HepG2 (cell line): ENCODE results near the gene ANKRD6. TPM values are rescaled to one million over a fixed set of nuclear protein-coding genes. Genes with fewer than 3 reads are reported as not detected.

Experiments used
- ATAC-seq: fragments of 200-7000 bp; cut with Tn5 transposase; 3 replicates; pipeline ENCODE4 v1.9.1; 2020; ENCODE audit warnings: mild to moderate bottlenecking, moderate library complexity
- BruUV-seq: library from RNA; stranded (reverse); fragments of 400-500 nt; replicated peaks from 2 replicates; lab custom pipeline; 2021; lab: Mats Ljungman, UMichigan
- CTCF ChIA-PET: fragments of 300-600 bp; formaldehyde crosslinking; extraction: SDS; loops from one replicate; lab custom pipeline; 2021; ENCODE audit warnings: low total read pairs, inconsistent platforms, low intra/inter-chr PET ratio; lab: Yijun Ruan, JAX
- POLR2A ChIA-PET: fragments of 350-600 bp; sonication (Branson Sonifier 250); formaldehyde crosslinking; loops from one replicate; lab custom pipeline; 2020; ENCODE audit warnings: antibody characterized with exemption, inconsistent platforms; lab: Yijun Ruan, JAX
- DNase-seq: peaks from one replicate; pipeline ENCODE4 v3.0.0-alpha.2; 2015; ENCODE audit warnings: low spot score
- FAIRE-seq: peaks from 3 replicates; lab custom pipeline; 2011; peaks lifted over from hg19 to GRCh38; lab: Jason Lieb, UNC
- H2AFZ ChIP-seq: one replicate; pipeline ENCODE4 v1.6.1; 2011; ENCODE audit warnings: low read length, inconsistent platforms
- H3K27ac ChIP-seq: fragments of 300-600 bp; 3 replicates; pipeline ENCODE4 v1.8.0; 2011; ENCODE audit warnings: mixed run types, mild to moderate bottlenecking, mixed read lengths, low read length, inconsistent platforms; ENCODE audit not compliant: insufficient read depth; ENCODE audit errors: extremely low read length
- H3K27me3 ChIP-seq, 2 experiments: fragments of 200-600 bp in 1 of 2; 2 replicates in 1 of 2; 3 replicates in 1 of 2; pipeline versions ENCODE4 v1.6.0 to v1.8.0; 2011; ENCODE audit warnings: low read length in 2 of 2, mild to moderate bottlenecking in 2 of 2, moderate library complexity in 2 of 2, inconsistent platforms in 1 of 2; ENCODE audit not compliant: insufficient read depth in 2 of 2, control insufficient read depth in 1 of 2
- H3K36me3 ChIP-seq, 2 experiments: fragments of 200-600 bp in 1 of 2; replicated peaks in 1 of 2; 2 replicates in 1 of 2; 3 replicates in 1 of 2; pipeline versions ENCODE4 v1.5.1 to v1.8.0; 2011; ENCODE audit warnings: low read length in 2 of 2, inconsistent platforms in 1 of 2; ENCODE audit not compliant: insufficient read depth in 2 of 2, control insufficient read depth in 1 of 2
- H3K4me1 ChIP-seq: 2 replicates; pipeline ENCODE4 v1.5.1; 2012; ENCODE audit warnings: low read length, inconsistent platforms; ENCODE audit not compliant: insufficient read depth
- H3K4me2 ChIP-seq: 2 replicates; pipeline ENCODE4 v1.6.0; 2011; ENCODE audit warnings: low read depth, low read length, inconsistent platforms
- H3K4me3 ChIP-seq, 3 experiments: fragments of 200-600 bp in 1 of 3; sonication (generic), shearing (Covaris generic) in 1 of 3; replicated peaks in 1 of 3; 2 replicates each; pipeline ENCODE4 v1.5.1; 2011 to 2016; ENCODE audit warnings: low read length in 3 of 3, inconsistent platforms in 2 of 3, low read depth in 2 of 3, mild to moderate bottlenecking in 2 of 3, control low read depth in 1 of 3, mixed read lengths in 1 of 3; ENCODE audit not compliant: insufficient read depth in 1 of 3
- H3K79me2 ChIP-seq: one replicate; pipeline ENCODE4 v1.6.1; 2011; ENCODE audit warnings: low read length, inconsistent platforms; ENCODE audit not compliant: insufficient read depth
- H3K9ac ChIP-seq: 2 replicates; pipeline ENCODE4 v1.6.0; 2011; ENCODE audit warnings: mild to moderate bottlenecking, low read depth, low read length, inconsistent platforms; ENCODE audit not compliant: insufficient read depth
- H3K9me3 ChIP-seq: 2 replicates; pipeline ENCODE4 v1.5.1; 2012; ENCODE audit warnings: mild to moderate bottlenecking, low read length
- H4K20me1 ChIP-seq: 2 replicates; pipeline ENCODE4 v1.6.0; 2011; ENCODE audit warnings: inconsistent platforms, mild to moderate bottlenecking, low read length, moderate library complexity; ENCODE audit not compliant: insufficient read depth
- ARHGAP35 ChIP-seq: sonication (generic); formaldehyde crosslinking; IDR thresholded peaks from 2 replicates; pipeline ENCODE4 v1.9.0; 2022; ENCODE audit warnings: mild to moderate bottlenecking, inconsistent platforms, moderate library complexity, missing genetic modification reagents, borderline replicate concordance
- FOXJ3 ChIP-seq: sonication (generic); formaldehyde crosslinking; IDR thresholded peaks from 2 replicates; pipeline ENCODE4 v1.4.0; 2020; ENCODE audit warnings: missing genetic modification reagents, mild to moderate bottlenecking, borderline replicate concordance
- GTF2F1 ChIP-seq: fragments of 150-350 bp; IDR thresholded peaks from 2 replicates; pipeline ENCODE4 v1.6.1; 2014; ENCODE audit warnings: low read length
- MAFG ChIP-seq: sonication (generic); formaldehyde crosslinking; IDR thresholded peaks from 2 replicates; pipeline ENCODE4 v1.5.1; 2020; ENCODE audit warnings: mild to moderate bottlenecking, missing genetic modification reagents
- MNT ChIP-seq: fragments of 450-650 bp; IDR thresholded peaks from 2 replicates; pipeline ENCODE4 v1.6.1; 2016
- MTA1 ChIP-seq: sonication (generic); formaldehyde crosslinking; IDR thresholded peaks from 2 replicates; pipeline ENCODE4 v1.4.0; 2020; ENCODE audit warnings: missing genetic modification reagents, mild to moderate bottlenecking, borderline replicate concordance
- MYNN ChIP-seq: sonication (generic); formaldehyde crosslinking; IDR thresholded peaks from 2 replicates; pipeline ENCODE4 v1.4.0; 2020; ENCODE audit warnings: mild to moderate bottlenecking, low read depth, missing genetic modification reagents
- NFKBIZ ChIP-seq: IDR thresholded peaks from 2 replicates; pipeline ENCODE4 v1.6.1; 2018; ENCODE audit warnings: missing genetic modification reagents, missing compliant biosample characterization
- REPIN1 ChIP-seq: sonication (generic); formaldehyde crosslinking; IDR thresholded peaks from 2 replicates; pipeline ENCODE4 v1.8.0; 2022; ENCODE audit warnings: missing genetic modification reagents, low read depth, mild to moderate bottlenecking, borderline replicate concordance
- SRF ChIP-seq: IDR thresholded peaks from 2 replicates; pipeline ENCODE4 v1.6.1; 2011; ENCODE audit warnings: mild to moderate bottlenecking, low read depth, low read length, moderate library complexity
- TAF15 ChIP-seq: fragments of 200-400 bp; formaldehyde crosslinking; IDR thresholded peaks from one replicate; pipeline ENCODE4 v1.6.1; 2018; ENCODE audit warnings: mild to moderate bottlenecking, low read depth, low read length; ENCODE audit not compliant: poor library complexity, severe bottlenecking
- ZNF710 ChIP-seq: sonication (generic); formaldehyde crosslinking; IDR thresholded peaks from 2 replicates; pipeline ENCODE4 v1.5.0; 2020; ENCODE audit warnings: mild to moderate bottlenecking, missing genetic modification reagents, borderline replicate concordance
- ZNF761 ChIP-seq: sonication (generic); formaldehyde crosslinking; conservative IDR thresholded peaks from 2 replicates; pipeline ENCODE4 v1.4.0; 2020; ENCODE audit warnings: mild to moderate bottlenecking, missing genetic modification reagents
- WGBS: methylation state at CpG from one replicate; pipeline ENCODE4 v1.1.6; 2017; ENCODE audit warnings: low lambda C conversion rate; 5-methylcytosine and 5-hydroxymethylcytosine counted together
- in situ Hi-C: cut with HindIII; loops from 2 replicates; pipeline ENCODE4 v1.10.0; 2017; ENCODE audit warnings: low pct_unique_long_range_greater_than_20kb; ENCODE audit not compliant: extremely low pct_ligation_motif_present
- intact Hi-C: fragments of 100-400 bp; cut with micrococcal nuclease; formaldehyde crosslinking; loops from one replicate; pipeline ENCODE4 v1.10.0; 2022; ENCODE audit not compliant: unreplicated experiment
- polyA plus RNA-seq, 8 experiments: library from polyadenylated mRNA; depleted of rRNA in 3 of 8; stranded (reverse) in 7 of 8; unstranded in 1 of 8; fragments of >200 nt; fragmentation: Illumina TruSeq in 4 of 8; extraction: Trizol in 4 of 8; gene quantifications; 2 replicates each; pipeline versions ENCODE4 v1.2.1 to v1.2.3, GENCODE V29; 2011 to 2016; ENCODE audit warnings: low read depth in 4 of 8, missing spikeins in 1 of 8, mixed read lengths in 1 of 8; ENCODE audit not compliant: insufficient read depth in 1 of 8
- total RNA-seq, 5 experiments: library from RNA; depleted of rRNA; stranded (reverse); fragments of >200 nt; fragmentation: Illumina TruSeq; extraction: Trizol; gene quantifications; 2 replicates each; pipeline ENCODE4 v1.2.3, GENCODE V29; 2016; ENCODE audit warnings: low read depth in 1 of 5

The ANKRD6 gene
- total and polyA plus RNA-seq, 2 of the 13 experiments (the other 11 are each of a cell fraction or from before 2014, with no cell fraction given), result 0.18 to 0.36 TPM

GRCh38 chr6:89602166-89602565 lies 169.2 kb downstream of the ANKRD6 start:
- ATAC-seq (no peak), DNase-seq (no peak), FAIRE-seq (no peak)
- 82% methylated on average over 5 of the region's 6 CpGs for WGBS
- Histone ChIP-seq H3K9me3 (no peaks in the 10 kb centered on the region), H3K4me2 (no peak overlapping the region), H3K9ac (no peak overlapping the region), H3K27me3 (no peaks in the 10 kb centered on the region), H3K4me3 (no peak overlapping the region), H3K79me2 (no peaks in the 10 kb centered on the region), H2AFZ (no peak overlapping the region), H3K36me3 (no peaks in the 10 kb centered on the region), H4K20me1 (no peaks in the 10 kb centered on the region), H3K4me1 (no peaks in the 10 kb centered on the region), H3K27ac (no peak overlapping the region)
- no peak for TF ChIP-seq MTA1
- TF ChIP-seq TAF15, result no peak
- no peak for TF ChIP-seq GTF2F1
- TF ChIP-seq FOXJ3 (CRISPR knock-in tag), result no peak
- TF ChIP-seq ARHGAP35 (CRISPR knock-in tag), result no peak
- no peak for TF ChIP-seq MAFG (CRISPR knock-in tag)
- TF ChIP-seq NFKBIZ, result no peak
- no peak for TF ChIP-seq ZNF710 (CRISPR knock-in tag)
- no peak for TF ChIP-seq ZNF761
- no peak for TF ChIP-seq REPIN1
- no peak for TF ChIP-seq SRF
- no peak for TF ChIP-seq MNT
- TF ChIP-seq MYNN (CRISPR knock-in tag), result no peak
- in situ Hi-C loops, result no loop called here
- intact Hi-C loops, result no loop called here
- CTCF ChIA-PET, result no interaction called here
- no TSS peak for BruUV-seq
- POLR2A ChIA-PET, result no interaction called here
